WTC11 (cell line): ENCODE measurements around the gene SOCS6. TPM values are rescaled to one million over a fixed set of nuclear protein-coding genes. Genes with fewer than 3 reads are reported as not detected.

Experiments
- ATAC-seq: fragments of 200-7000 bp; cut with Tn5 transposase; 2 replicates; pipeline ENCODE4 v1.10.0; 2021; ENCODE audit warnings: mild to moderate bottlenecking, moderate library complexity
- CTCF ChIA-PET: fragments of 300-600 bp; sonication (Branson Sonifier 250); formaldehyde crosslinking; loops from one replicate; lab custom pipeline; 2021; ENCODE audit warnings: antibody characterized with exemption; lab: Charles Lee
- POLR2A ChIA-PET: fragments of 350-600 bp; sonication (Branson Sonifier 250); formaldehyde crosslinking; loops from one replicate; lab custom pipeline; 2021; ENCODE audit warnings: antibody characterized with exemption; lab: Charles Lee
- DNase-seq: peaks from one replicate; pipeline ENCODE4 v3.0.0; 2021; ENCODE audit warnings: low spot score
- H3K27ac Mint-ChIP-seq: 2 replicates; pipeline ENCODE4 v1.8.0; 2021; ENCODE audit warnings: mixed read lengths
- H3K27me3 Mint-ChIP-seq: 2 replicates; pipeline ENCODE4 v1.8.0; 2021; ENCODE audit warnings: low read depth, mild to moderate bottlenecking, moderate library complexity, mixed read lengths
- H3K36me3 Mint-ChIP-seq: 2 replicates; pipeline ENCODE4 v1.8.0; 2021; ENCODE audit warnings: mixed read lengths
- H3K4me1 Mint-ChIP-seq: 2 replicates; pipeline ENCODE4 v1.8.0; 2022; ENCODE audit warnings: mixed read lengths
- H3K4me3 Mint-ChIP-seq: 2 replicates; pipeline ENCODE4 v1.8.0; 2021; ENCODE audit warnings: mild to moderate bottlenecking, moderate library complexity, mixed read lengths
- H3K9me3 Mint-ChIP-seq: 2 replicates; pipeline ENCODE4 v1.8.0; 2021; ENCODE audit warnings: mixed read lengths
- CREM ChIP-seq: sonication (generic); formaldehyde crosslinking; IDR thresholded peaks from 2 replicates; pipeline ENCODE4 v1.8.1; 2022; ENCODE audit warnings: mild to moderate bottlenecking, missing genetic modification reagents, moderate library complexity
- GTF2I ChIP-seq: fragments of 250-450 bp; sonication (Bioruptor Pico); conservative IDR thresholded peaks from 2 replicates; pipeline ENCODE4 v1.4.0; 2021; ENCODE audit warnings: mild to moderate bottlenecking
- JAZF1 ChIP-seq: fragments of 250-450 bp; sonication (Bioruptor Pico); IDR thresholded peaks from 2 replicates; pipeline ENCODE4 v1.9.0; 2021; ENCODE audit warnings: moderate library complexity, mild to moderate bottlenecking, inconsistent platforms
- KAT7 ChIP-seq: sonication (generic); formaldehyde crosslinking; IDR thresholded peaks from 2 replicates; pipeline ENCODE4 v1.8.1; 2023; ENCODE audit warnings: missing genetic modification reagents, mild to moderate bottlenecking, borderline replicate concordance
- MXD4 ChIP-seq: fragments of 250-450 bp; sonication (Bioruptor Pico); IDR thresholded peaks from 2 replicates; pipeline ENCODE4 v1.8.0; 2021; ENCODE audit warnings: mild to moderate bottlenecking, moderate library complexity, borderline replicate concordance
- NR2C2 ChIP-seq: sonication (generic); formaldehyde crosslinking; IDR thresholded peaks from 2 replicates; pipeline ENCODE4 v1.8.0; 2022; ENCODE audit warnings: mild to moderate bottlenecking, missing genetic modification reagents
- PRRX2 ChIP-seq: fragments of 250-450 bp; sonication (Bioruptor Pico); IDR thresholded peaks from 2 replicates; pipeline ENCODE4 v1.8.0; 2021; ENCODE audit warnings: mild to moderate bottlenecking
- TEAD1 ChIP-seq: sonication (generic); formaldehyde crosslinking; IDR thresholded peaks from 2 replicates; pipeline ENCODE4 v1.8.0; 2022; ENCODE audit warnings: mild to moderate bottlenecking, missing genetic modification reagents
- TEAD4 ChIP-seq: sonication (generic); formaldehyde crosslinking; IDR thresholded peaks from 2 replicates; pipeline ENCODE4 v1.8.0; 2022; ENCODE audit warnings: mild to moderate bottlenecking, missing genetic modification reagents
- ZBTB21 ChIP-seq: sonication (generic); formaldehyde crosslinking; IDR thresholded peaks from 2 replicates; pipeline ENCODE4 v1.8.1; 2023; ENCODE audit warnings: mild to moderate bottlenecking, missing genetic modification reagents, borderline replicate concordance
- ZNF121 ChIP-seq: sonication (generic); formaldehyde crosslinking; IDR thresholded peaks from 2 replicates; pipeline ENCODE4 v1.8.0; 2023; ENCODE audit warnings: missing genetic modification reagents
- ZNF138 ChIP-seq: sonication (generic); formaldehyde crosslinking; conservative IDR thresholded peaks from 2 replicates; pipeline ENCODE4 v1.8.1; 2022; ENCODE audit warnings: mild to moderate bottlenecking, moderate library complexity, missing genetic modification reagents
- ZNF263 ChIP-seq: sonication (generic); formaldehyde crosslinking; IDR thresholded peaks from 2 replicates; pipeline ENCODE4 v1.8.1; 2022; ENCODE audit warnings: low read depth, mild to moderate bottlenecking, moderate library complexity, missing genetic modification reagents
- ZNF423 ChIP-seq: fragments of 250-450 bp; sonication (Bioruptor Pico); IDR thresholded peaks from 2 replicates; pipeline ENCODE4 v2.1.2; 2022; ENCODE audit warnings: mild to moderate bottlenecking, moderate library complexity
- total RNA-seq: library from RNA; stranded (reverse); gene quantifications from 3 replicates; pipeline ENCODE4 v1.2.3, GENCODE V29; 2021
- TF ChIP-seq, protein P1 (sequence below): sonication (generic); formaldehyde crosslinking; IDR thresholded peaks from 2 replicates; pipeline ENCODE4 v1.8.0; 2022; ENCODE audit warnings: mild to moderate bottlenecking, missing genetic modification reagents
- TF ChIP-seq, protein P2 (sequence below): sonication (generic); formaldehyde crosslinking; IDR thresholded peaks from 2 replicates; pipeline ENCODE4 v1.8.0; 2023; ENCODE audit warnings: missing genetic modification reagents
- TF ChIP-seq, protein P3 (sequence below): fragments of 250-450 bp; sonication (Bioruptor Pico); conservative IDR thresholded peaks from 2 replicates; pipeline ENCODE4 v1.9.0; 2021; ENCODE audit warnings: mild to moderate bottlenecking
- TF ChIP-seq, protein P4 (sequence below): sonication (generic); formaldehyde crosslinking; IDR thresholded peaks from 2 replicates; pipeline ENCODE4 v1.8.0; 2022; ENCODE audit warnings: mild to moderate bottlenecking, missing genetic modification reagents
- TF ChIP-seq, protein P5 (sequence below): sonication (generic); formaldehyde crosslinking; IDR thresholded peaks from 2 replicates; pipeline ENCODE4 v1.8.0; 2022; ENCODE audit warnings: mild to moderate bottlenecking, missing genetic modification reagents
- TF ChIP-seq, protein P6 (sequence below): fragments of 250-450 bp; sonication (Bioruptor Pico); IDR thresholded peaks from 2 replicates; pipeline ENCODE4 v1.9.0; 2021; ENCODE audit warnings: mild to moderate bottlenecking
- TF ChIP-seq, protein P7 (sequence below): fragments of 250-450 bp; sonication (Bioruptor Pico); IDR thresholded peaks from 2 replicates; pipeline ENCODE4 v1.9.0; 2021; ENCODE audit warnings: moderate library complexity, mild to moderate bottlenecking, inconsistent platforms, borderline replicate concordance
- TF ChIP-seq, protein P8 (sequence below): sonication (generic); formaldehyde crosslinking; conservative IDR thresholded peaks from 2 replicates; pipeline ENCODE4 v1.8.1; 2022; ENCODE audit warnings: mild to moderate bottlenecking, missing genetic modification reagents
- TF ChIP-seq, protein P9 (sequence below): sonication (generic); formaldehyde crosslinking; IDR thresholded peaks from 2 replicates; pipeline ENCODE4 v1.8.1; 2023; ENCODE audit warnings: mild to moderate bottlenecking, missing genetic modification reagents, moderate library complexity
- TF ChIP-seq, protein P10 (sequence below): fragments of 200-600 bp; IDR thresholded peaks from 2 replicates; pipeline ENCODE4 v1.8.0; 2022; ENCODE audit warnings: antibody characterized with exemption

The SOCS6 gene
- total RNA-seq, 1 experiment from 2014 or later: 16.5 TPM

DNA sequence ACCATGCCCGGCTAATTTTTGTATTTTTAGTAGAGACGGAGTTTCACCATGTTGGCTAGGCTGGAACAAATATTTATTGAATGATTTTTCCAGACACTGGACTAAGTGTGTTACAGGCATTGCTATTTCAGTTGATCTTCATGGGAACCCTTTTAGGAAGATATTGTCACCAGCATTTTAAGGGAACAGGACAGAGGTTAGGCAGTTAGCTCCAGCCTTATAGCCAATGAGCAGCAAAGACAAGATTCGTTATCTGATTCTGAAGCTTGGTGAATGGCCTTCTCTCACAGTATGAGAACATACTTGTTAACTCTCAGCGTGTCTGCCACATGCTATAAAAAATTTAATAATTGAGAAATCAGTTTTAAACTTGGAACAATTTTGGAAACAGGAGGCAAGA is 73.4 kb downstream of the SOCS6 start (continued):
- TF ChIP-seq, protein P1, sequence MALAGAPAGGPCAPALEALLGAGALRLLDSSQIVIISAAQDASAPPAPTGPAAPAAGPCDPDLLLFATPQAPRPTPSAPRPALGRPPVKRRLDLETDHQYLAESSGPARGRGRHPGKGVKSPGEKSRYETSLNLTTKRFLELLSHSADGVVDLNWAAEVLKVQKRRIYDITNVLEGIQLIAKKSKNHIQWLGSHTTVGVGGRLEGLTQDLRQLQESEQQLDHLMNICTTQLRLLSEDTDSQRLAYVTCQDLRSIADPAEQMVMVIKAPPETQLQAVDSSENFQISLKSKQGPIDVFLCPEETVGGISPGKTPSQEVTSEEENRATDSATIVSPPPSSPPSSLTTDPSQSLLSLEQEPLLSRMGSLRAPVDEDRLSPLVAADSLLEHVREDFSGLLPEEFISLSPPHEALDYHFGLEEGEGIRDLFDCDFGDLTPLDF: no peak
- TF ChIP-seq KAT7 (CRISPR knock-in tag) (no peak), PRRX2 (no peak)

DNA sequence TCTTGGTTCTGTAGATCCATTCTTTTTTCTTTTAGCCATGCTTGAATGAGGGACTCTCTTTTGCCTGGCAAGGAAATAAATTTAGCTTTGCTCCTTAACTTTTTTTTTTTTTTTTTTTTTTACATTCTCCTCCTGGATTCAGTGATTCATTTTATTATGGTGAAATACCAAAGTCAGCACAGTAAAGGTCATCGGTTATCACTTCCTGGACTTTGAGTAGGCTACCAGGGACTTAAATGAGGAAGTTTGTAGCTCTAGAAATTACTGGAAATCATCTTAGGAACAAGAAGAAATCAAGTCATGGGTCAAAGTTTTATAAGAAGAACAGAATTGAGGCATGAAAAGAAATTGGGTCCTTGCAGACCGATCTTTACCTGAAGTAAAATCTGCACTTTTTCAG is 75.0 kb downstream of the SOCS6 start:
- ChIA-PET CTCF (no interaction called here), POLR2A (interaction anchor here (0.6 kb wide), 1 partner anchor 170 kb away, joined by 3 read pairs; no protein-coding TSS in a partner anchor)
- no peaks in the 10 kb centered on the region for H3K36me3 Mint-ChIP-seq
- no peak overlapping the region for H3K27ac Mint-ChIP-seq
- no peaks in the 10 kb centered on the region for H3K27me3 Mint-ChIP-seq
- ATAC-seq: no peak
- peaks cover 32% of the 10 kb centered on the region for H3K4me1 Mint-ChIP-seq
- no peak for DNase-seq
- TF ChIP-seq, protein P2, sequence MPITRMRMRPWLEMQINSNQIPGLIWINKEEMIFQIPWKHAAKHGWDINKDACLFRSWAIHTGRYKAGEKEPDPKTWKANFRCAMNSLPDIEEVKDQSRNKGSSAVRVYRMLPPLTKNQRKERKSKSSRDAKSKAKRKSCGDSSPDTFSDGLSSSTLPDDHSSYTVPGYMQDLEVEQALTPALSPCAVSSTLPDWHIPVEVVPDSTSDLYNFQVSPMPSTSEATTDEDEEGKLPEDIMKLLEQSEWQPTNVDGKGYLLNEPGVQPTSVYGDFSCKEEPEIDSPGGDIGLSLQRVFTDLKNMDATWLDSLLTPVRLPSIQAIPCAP (CRISPR knock-in tag): no peak
- no peak for TF ChIP-seq TEAD1
- TF ChIP-seq ZNF138 (CRISPR knock-in tag): no peak
- TF ChIP-seq JAZF1 (CRISPR knock-in tag): no peak
- TF ChIP-seq ZBTB21: no peak
- TF ChIP-seq PRRX2: no peak
- TF ChIP-seq, protein P3, sequence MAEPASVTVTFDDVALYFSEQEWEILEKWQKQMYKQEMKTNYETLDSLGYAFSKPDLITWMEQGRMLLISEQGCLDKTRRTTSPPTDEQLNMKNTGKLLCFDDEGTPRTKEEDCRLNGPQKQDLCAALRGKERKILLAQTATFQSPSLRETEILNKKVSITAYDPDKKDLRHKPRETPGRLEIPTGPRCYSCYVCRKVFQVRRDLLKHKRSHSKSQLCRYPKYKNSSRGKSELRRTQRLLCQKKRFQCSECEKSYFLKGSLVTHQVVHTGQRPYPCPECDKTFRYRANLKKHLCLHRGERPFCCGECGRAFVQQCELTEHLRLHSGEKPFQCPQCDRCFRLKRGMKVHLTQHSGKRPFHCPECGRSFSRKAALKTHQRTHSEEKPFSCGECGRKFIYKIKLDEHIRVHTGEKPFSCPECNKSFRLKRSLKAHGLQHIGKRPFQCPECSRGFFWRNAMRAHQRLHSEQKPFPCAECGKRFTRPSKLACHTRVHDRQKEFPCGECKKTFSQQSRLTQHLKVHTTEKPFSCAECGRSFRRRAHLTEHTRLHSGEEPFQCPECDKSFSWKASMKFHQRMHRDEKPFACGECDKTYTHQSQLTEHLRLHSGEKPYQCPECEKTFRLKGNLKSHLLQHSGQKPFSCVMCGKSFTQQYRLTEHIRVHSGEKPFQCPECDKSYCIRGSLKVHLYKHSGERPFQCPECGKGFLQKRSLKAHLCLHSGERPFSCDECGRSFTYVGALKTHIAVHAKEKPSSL (CRISPR knock-in tag): no peak
- no peak for TF ChIP-seq TEAD4
- TF ChIP-seq, protein P4, sequence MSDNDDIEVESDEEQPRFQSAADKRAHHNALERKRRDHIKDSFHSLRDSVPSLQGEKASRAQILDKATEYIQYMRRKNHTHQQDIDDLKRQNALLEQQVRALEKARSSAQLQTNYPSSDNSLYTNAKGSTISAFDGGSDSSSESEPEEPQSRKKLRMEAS: no peak
- TF ChIP-seq, protein P5, sequence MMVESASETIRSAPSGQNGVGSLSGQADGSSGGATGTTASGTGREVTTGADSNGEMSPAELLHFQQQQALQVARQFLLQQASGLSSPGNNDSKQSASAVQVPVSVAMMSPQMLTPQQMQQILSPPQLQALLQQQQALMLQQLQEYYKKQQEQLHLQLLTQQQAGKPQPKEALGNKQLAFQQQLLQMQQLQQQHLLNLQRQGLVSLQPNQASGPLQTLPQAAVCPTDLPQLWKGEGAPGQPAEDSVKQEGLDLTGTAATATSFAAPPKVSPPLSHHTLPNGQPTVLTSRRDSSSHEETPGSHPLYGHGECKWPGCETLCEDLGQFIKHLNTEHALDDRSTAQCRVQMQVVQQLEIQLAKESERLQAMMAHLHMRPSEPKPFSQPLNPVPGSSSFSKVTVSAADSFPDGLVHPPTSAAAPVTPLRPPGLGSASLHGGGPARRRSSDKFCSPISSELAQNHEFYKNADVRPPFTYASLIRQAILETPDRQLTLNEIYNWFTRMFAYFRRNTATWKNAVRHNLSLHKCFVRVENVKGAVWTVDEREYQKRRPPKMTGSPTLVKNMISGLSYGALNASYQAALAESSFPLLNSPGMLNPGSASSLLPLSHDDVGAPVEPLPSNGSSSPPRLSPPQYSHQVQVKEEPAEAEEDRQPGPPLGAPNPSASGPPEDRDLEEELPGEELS (CRISPR knock-in tag): no peak
- H3K4me3 Mint-ChIP-seq: no peak overlapping the region
- peaks cover 8% of the 10 kb centered on the region for H3K9me3 Mint-ChIP-seq

DNA sequence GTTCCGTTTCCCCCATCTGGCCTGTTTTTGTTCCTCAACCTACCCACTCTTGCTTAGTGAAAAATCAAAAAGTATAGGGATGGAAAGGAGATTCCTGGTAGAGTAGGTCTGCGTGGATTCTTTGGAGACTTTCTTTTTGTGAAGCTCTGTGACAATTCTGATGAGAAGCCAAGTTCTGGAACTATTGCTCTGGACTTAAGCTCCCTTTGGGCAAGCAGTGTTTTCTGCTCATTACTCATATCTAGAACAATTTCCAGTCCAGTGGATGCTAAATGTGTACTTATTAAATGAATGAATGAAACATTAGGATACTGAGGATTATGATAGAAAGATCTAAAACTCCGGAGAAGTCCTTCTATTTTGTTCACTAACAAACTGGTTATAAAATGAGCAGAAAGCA is 76.5 kb downstream of the SOCS6 start:
- no peak for ATAC-seq
- ChIA-PET CTCF (interaction anchor here (1.9 kb wide), 1 partner anchor 69 kb away, joined by 6 read pairs; no protein-coding TSS in a partner anchor), POLR2A (no interaction called here)
- Mint-ChIP-seq H3K36me3 (no peaks in the 10 kb centered on the region), H3K27ac (no peak overlapping the region), H3K4me3 (no peak overlapping the region), H3K9me3 (peaks cover 8% of the 10 kb centered on the region), H3K27me3 (no peaks in the 10 kb centered on the region), H3K4me1 (peaks cover 32% of the 10 kb centered on the region)
- no peak for DNase-seq
- TF ChIP-seq ZNF263 (CRISPR knock-in tag) (no peak), GTF2I (CRISPR knock-in tag) (no peak), ZNF423 (CRISPR knock-in tag) (no peak), NR2C2 (no peak), MXD4 (no peak), ZNF121 (CRISPR knock-in tag) (no peak), KAT7 (CRISPR knock-in tag) (no peak), ZBTB21 (no peak), JAZF1 (CRISPR knock-in tag) (no peak), CREM (CRISPR knock-in tag) (no peak)
- TF ChIP-seq, protein P6, sequence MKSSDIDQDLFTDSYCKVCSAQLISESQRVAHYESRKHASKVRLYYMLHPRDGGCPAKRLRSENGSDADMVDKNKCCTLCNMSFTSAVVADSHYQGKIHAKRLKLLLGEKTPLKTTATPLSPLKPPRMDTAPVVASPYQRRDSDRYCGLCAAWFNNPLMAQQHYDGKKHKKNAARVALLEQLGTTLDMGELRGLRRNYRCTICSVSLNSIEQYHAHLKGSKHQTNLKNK (CRISPR knock-in tag): no peak
- TF ChIP-seq, protein P7, sequence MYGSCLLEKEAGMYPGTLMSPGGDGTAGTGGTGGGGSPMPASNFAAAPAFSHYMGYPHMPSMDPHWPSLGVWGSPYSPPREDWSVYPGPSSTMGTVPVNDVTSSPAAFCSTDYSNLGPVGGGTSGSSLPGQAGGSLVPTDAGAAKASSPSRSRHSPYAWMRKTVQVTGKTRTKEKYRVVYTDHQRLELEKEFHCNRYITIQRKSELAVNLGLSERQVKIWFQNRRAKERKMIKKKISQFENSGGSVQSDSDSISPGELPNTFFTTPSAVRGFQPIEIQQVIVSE (CRISPR knock-in tag): no peak
- TF ChIP-seq, protein P8, sequence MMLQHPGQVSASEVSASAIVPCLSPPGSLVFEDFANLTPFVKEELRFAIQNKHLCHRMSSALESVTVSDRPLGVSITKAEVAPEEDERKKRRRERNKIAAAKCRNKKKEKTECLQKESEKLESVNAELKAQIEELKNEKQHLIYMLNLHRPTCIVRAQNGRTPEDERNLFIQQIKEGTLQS (CRISPR knock-in tag): no peak
- TF ChIP-seq, protein P9, sequence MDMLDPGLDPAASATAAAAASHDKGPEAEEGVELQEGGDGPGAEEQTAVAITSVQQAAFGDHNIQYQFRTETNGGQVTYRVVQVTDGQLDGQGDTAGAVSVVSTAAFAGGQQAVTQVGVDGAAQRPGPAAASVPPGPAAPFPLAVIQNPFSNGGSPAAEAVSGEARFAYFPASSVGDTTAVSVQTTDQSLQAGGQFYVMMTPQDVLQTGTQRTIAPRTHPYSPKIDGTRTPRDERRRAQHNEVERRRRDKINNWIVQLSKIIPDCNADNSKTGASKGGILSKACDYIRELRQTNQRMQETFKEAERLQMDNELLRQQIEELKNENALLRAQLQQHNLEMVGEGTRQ (CRISPR knock-in tag): no peak
- TF ChIP-seq, protein P10, sequence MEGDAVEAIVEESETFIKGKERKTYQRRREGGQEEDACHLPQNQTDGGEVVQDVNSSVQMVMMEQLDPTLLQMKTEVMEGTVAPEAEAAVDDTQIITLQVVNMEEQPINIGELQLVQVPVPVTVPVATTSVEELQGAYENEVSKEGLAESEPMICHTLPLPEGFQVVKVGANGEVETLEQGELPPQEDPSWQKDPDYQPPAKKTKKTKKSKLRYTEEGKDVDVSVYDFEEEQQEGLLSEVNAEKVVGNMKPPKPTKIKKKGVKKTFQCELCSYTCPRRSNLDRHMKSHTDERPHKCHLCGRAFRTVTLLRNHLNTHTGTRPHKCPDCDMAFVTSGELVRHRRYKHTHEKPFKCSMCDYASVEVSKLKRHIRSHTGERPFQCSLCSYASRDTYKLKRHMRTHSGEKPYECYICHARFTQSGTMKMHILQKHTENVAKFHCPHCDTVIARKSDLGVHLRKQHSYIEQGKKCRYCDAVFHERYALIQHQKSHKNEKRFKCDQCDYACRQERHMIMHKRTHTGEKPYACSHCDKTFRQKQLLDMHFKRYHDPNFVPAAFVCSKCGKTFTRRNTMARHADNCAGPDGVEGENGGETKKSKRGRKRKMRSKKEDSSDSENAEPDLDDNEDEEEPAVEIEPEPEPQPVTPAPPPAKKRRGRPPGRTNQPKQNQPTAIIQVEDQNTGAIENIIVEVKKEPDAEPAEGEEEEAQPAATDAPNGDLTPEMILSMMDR: no peak
